GM12878 (cell line): Measurements from ENCODE around the gene WDR26. TPM values are rescaled to one million over a fixed set of nuclear protein-coding genes. Genes with fewer than 3 reads are reported as not detected.
A peak's percentile ranks its signal among the peaks of the same experiment; 100 is the strongest.

Experiments used
- ATAC-seq: fragments of 200-7000 bp; cut with Tn5 transposase; 3 replicates; pipeline ENCODE4 v1.9.1; 2020; ENCODE audit warnings: mild to moderate bottlenecking, moderate library complexity
- BruUV-seq: library from RNA; stranded (reverse); fragments of 400-500 nt; replicated peaks from 2 replicates; lab custom pipeline; 2021; lab: Mats Ljungman, UMichigan
- CTCF ChIA-PET: fragments of 300-600 bp; sonication (Branson Sonifier 250); formaldehyde crosslinking; extraction: SDS; loops from one replicate; lab custom pipeline; 2021; ENCODE audit warnings: inconsistent platforms; lab: Yijun Ruan, JAX
- POLR2A ChIA-PET: fragments of 350-600 bp; formaldehyde crosslinking; extraction: SDS; loops from one replicate; lab custom pipeline; 2021; ENCODE audit warnings: inconsistent platforms; lab: Charles Lee
- RAD21 ChIA-PET: fragments of 300-600 bp; sonication (Branson Sonifier 250); formaldehyde crosslinking; loops from one replicate; lab custom pipeline; 2023; ENCODE audit warnings: antibody characterized with exemption; ENCODE audit not compliant: unreplicated experiment; lab: Charles Lee
- SMC1A ChIA-PET: fragments of 300-600 bp; sonication (Branson Sonifier 250); formaldehyde crosslinking; loops from one replicate; lab custom pipeline; 2023; ENCODE audit not compliant: unreplicated experiment, uncharacterized antibody; lab: Charles Lee
- DNase-seq: peaks from one replicate; pipeline ENCODE4 v3.0.0-alpha.2; 2011; ENCODE audit warnings: low read depth, low spot score
- FAIRE-seq: peaks from 3 replicates; lab custom pipeline; 2011; peaks lifted over from hg19 to GRCh38; lab: Jason Lieb, UNC
- H2AFZ ChIP-seq: 2 replicates; pipeline ENCODE4 v1.6.0; 2011; ENCODE audit warnings: low read depth, low read length, control low read depth; ENCODE audit not compliant: control insufficient read depth
- H3K27ac ChIP-seq: 2 replicates; pipeline ENCODE4 v1.5.1; 2011; ENCODE audit warnings: control low read depth; ENCODE audit not compliant: control insufficient read depth, insufficient read depth
- H3K27me3 ChIP-seq, 2 experiments: replicated peaks in 1 of 2; 2 replicates each; pipeline versions ENCODE4 v1.6.0 to v1.6.1; 2011; ENCODE audit warnings: low read length in 1 of 2; ENCODE audit not compliant: control insufficient read depth in 2 of 2, insufficient read depth in 2 of 2
- H3K36me3 ChIP-seq, 2 experiments: 2 replicates each; pipeline ENCODE4 v1.5.1; 2011; ENCODE audit warnings: low read length in 1 of 2; ENCODE audit not compliant: control insufficient read depth in 2 of 2, insufficient read depth in 2 of 2
- H3K4me1 ChIP-seq: 2 replicates; pipeline ENCODE4 v1.6.1; 2011; ENCODE audit warnings: mild to moderate bottlenecking, low read length, moderate library complexity, mixed read lengths; ENCODE audit not compliant: control insufficient read depth, insufficient read depth
- H3K4me2 ChIP-seq: 2 replicates; pipeline ENCODE4 v1.6.0; 2011; ENCODE audit warnings: control low read depth; ENCODE audit not compliant: control insufficient read depth, insufficient read depth
- H3K4me3 ChIP-seq: fragments of 200-600 bp; sonication (generic); 2 replicates; pipeline ENCODE4 v1.5.1; 2016
- H3K79me2 ChIP-seq: 2 replicates; pipeline ENCODE4 v1.6.0; 2011; ENCODE audit warnings: low read length; ENCODE audit not compliant: control insufficient read depth, insufficient read depth
- H3K9ac ChIP-seq: 2 replicates; pipeline ENCODE4 v1.8.0; 2011; ENCODE audit warnings: low read length, control low read depth, mixed read lengths; ENCODE audit not compliant: control insufficient read depth, insufficient read depth
- H3K9me3 ChIP-seq: replicated peaks from 3 replicates; pipeline ENCODE4 v1.5.1; 2011; ENCODE audit warnings: mild to moderate bottlenecking, low read length; ENCODE audit not compliant: control insufficient read depth, insufficient read depth
- H4K20me1 ChIP-seq: 2 replicates; pipeline ENCODE4 v1.6.0; 2011; ENCODE audit not compliant: control insufficient read depth, insufficient read depth
- GATAD2B ChIP-seq: fragments of 450-650 bp; conservative IDR thresholded peaks from 2 replicates; pipeline ENCODE4 v1.6.1; 2017; ENCODE audit warnings: low read depth, mild to moderate bottlenecking, moderate library complexity
- HDAC6 ChIP-seq: fragments of 200-600 bp; sonication (generic); IDR thresholded peaks from one replicate; pipeline ENCODE4 v1.8.0; 2017; ENCODE audit warnings: antibody characterized with exemption; ENCODE audit not compliant: unreplicated experiment
- MEF2A ChIP-seq: IDR thresholded peaks from 2 replicates; pipeline ENCODE4 v1.6.1; 2011; ENCODE audit warnings: low read depth, mild to moderate bottlenecking, low read length, moderate library complexity; ENCODE audit not compliant: insufficient read depth
- RCOR1 ChIP-seq: conservative IDR thresholded peaks from 2 replicates; pipeline ENCODE4 v1.6.1; 2012; ENCODE audit warnings: low read depth, low read length, improper control_type of control experiment
- TARDBP ChIP-seq: IDR thresholded peaks from 2 replicates; pipeline ENCODE4 v1.6.1; 2016; ENCODE audit warnings: borderline replicate concordance
- ZNF207 ChIP-seq: fragments of 450-650 bp; IDR thresholded peaks from 2 replicates; pipeline ENCODE4 v1.6.1; 2014; ENCODE audit warnings: antibody characterized with exemption, mild to moderate bottlenecking, borderline replicate concordance
- WGBS: methylation state at CpG from one replicate; pipeline ENCODE4 v1.1.6; 2016; ENCODE audit warnings: low lambda C conversion rate; ENCODE audit not compliant: insufficient replicate concordance, insufficient coverage; ENCODE audit errors: missing lambda C conversion rate; 5-methylcytosine and 5-hydroxymethylcytosine counted together
- in situ Hi-C: fragments of 300-500 bp; cut with MboI; formaldehyde crosslinking; loops from 9 replicates; pipeline ENCODE4 v1.14.3; 2018; ENCODE audit warnings: mixed read lengths
- intact Hi-C: fragments of 100-400 bp; cut with micrococcal nuclease; formaldehyde crosslinking; loops from one replicate; pipeline ENCODE4 v1.14.2; 2022; ENCODE audit not compliant: unreplicated experiment
- polyA plus RNA-seq, 11 experiments: library from polyadenylated mRNA; depleted of rRNA in 4 of 11; unstranded in 6 of 11; stranded (reverse) in 5 of 11; fragments of >200 nt; fragmentation: Nextera tagmentation in 4 of 11; fragmentation: Illumina TruSeq in 1 of 11; extraction: Ambion mirVana in 4 of 11; extraction: Trizol in 1 of 11; gene quantifications; 1 replicate in 1 of 11; 2 replicates in 10 of 11; pipeline versions ENCODE4 v1.2.1 to v1.2.3, GENCODE V29; 2011 to 2016; ENCODE audit warnings: inconsistent platforms in 2 of 11, missing spikeins in 2 of 11, low read depth in 1 of 11
- total RNA-seq, 4 experiments: library from RNA; depleted of rRNA in 3 of 4; stranded (reverse); fragments of >200 nt in 3 of 4; fragmentation: Illumina TruSeq in 1 of 4; extraction: Trizol in 1 of 4; gene quantifications; 2 replicates each; pipeline versions ENCODE4 v1.2.1 to v1.2.3, GENCODE V29; 2013 to 2021
- TF ChIP-seq, protein P1 (sequence below): IDR thresholded peaks from 2 replicates; pipeline ENCODE4 v1.6.1; 2012; ENCODE audit warnings: low read depth, low read length, improper control_type of control experiment

WDR26 gene
- total and polyA plus RNA-seq, 10 of the 15 experiments (the other 5 are each of a cell fraction or from before 2014, with no cell fraction given): 6.6 to 47.0 (median 24.4) TPM

DNA sequence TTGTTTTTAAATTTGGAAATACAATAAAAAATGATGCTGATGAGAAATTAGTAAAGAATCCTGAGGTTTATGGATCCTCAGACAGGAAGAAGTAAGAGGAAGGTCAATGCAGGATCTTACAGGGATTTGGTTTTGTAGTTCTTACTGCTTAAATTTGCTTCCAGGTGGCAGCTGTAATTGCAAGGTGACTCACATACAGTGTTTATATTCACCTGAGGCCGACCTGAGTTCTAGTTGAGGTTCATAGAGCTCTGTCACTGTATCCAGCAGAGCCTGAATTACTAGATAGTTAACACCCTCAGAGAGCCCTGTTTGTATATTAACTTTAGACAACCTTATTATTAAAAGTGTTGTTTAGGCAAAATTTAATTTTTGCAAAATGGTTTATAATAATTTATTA, 1.4 kb upstream of the WDR26 start:
- RAD21 ChIA-PET: interaction anchor here (2.8 kb wide), 1 partner anchor 21 kb away, joined by 17 read pairs; no protein-coding TSS in a partner anchor
- Histone ChIP-seq H3K36me3 (peaks cover 0 to 4% of the 10 kb centered on the region in 2 experiments; a peak in 1 of 4 replicates), H3K9me3 (no peaks in the 10 kb centered on the region), H3K27ac (peak overlapping the region; percentile 91; the same call in 1 of the 2 replicates), H3K79me2 (peaks cover 58% of the 10 kb centered on the region), H3K9ac (peak overlapping the region; percentile 87; the same call in 1 of the 2 replicates), H3K4me2 (peak overlapping the region; percentile 96), H3K4me3 (peak overlapping the region; percentile 89), H3K27me3 (no peaks in the 10 kb centered on the region), H4K20me1 (0 out of 2 replicates have a peak, but pooled peaks cover 8% of the 10 kb centered on the region), H3K4me1 (peaks cover 9% of the 10 kb centered on the region), H2AFZ (peak overlapping the region; percentile 22; the same call in 1 of the 2 replicates)
- intact Hi-C loops (loop anchor here (2.0 kb wide), 1 partner anchor 67 kb away; no protein-coding TSS in a partner anchor), in situ Hi-C loops (no loop called here)
- no peak for ATAC-seq
- no TSS peak for BruUV-seq
- POLR2A ChIA-PET: no interaction called here
- no peak for DNase-seq
- SMC1A ChIA-PET: interaction anchor here (0.7 to 4.7 kb wide), 6 partner anchors 11 to 320 kb away, joined by 3 to 20 read pairs (median 4); no protein-coding TSS in a partner anchor
- no peak for TF ChIP-seq ZNF207
- TF ChIP-seq GATAD2B: no peak
- no peak for TF ChIP-seq MEF2A
- TF ChIP-seq, protein P1, sequence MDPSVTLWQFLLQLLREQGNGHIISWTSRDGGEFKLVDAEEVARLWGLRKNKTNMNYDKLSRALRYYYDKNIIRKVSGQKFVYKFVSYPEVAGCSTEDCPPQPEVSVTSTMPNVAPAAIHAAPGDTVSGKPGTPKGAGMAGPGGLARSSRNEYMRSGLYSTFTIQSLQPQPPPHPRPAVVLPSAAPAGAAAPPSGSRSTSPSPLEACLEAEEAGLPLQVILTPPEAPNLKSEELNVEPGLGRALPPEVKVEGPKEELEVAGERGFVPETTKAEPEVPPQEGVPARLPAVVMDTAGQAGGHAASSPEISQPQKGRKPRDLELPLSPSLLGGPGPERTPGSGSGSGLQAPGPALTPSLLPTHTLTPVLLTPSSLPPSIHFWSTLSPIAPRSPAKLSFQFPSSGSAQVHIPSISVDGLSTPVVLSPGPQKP: no peak
- no peak for TF ChIP-seq RCOR1
- TF ChIP-seq HDAC6: no peak
- TF ChIP-seq TARDBP: no peak
- peak; percentile 23 for FAIRE-seq
- WGBS: 91% methylated on average over 1 of the region's 1 CpG
- CTCF ChIA-PET: interaction anchor here (1.1 to 2.6 kb wide), 4 partner anchors 15 to 320 kb away, joined by 3 to 16 read pairs (median 3); no protein-coding TSS in a partner anchor
